OCI-LY7 (cell line): ENCODE measurements around the gene DDX20.

ENCODE experiments used
- EZH2phosphoT487 ChIP-seq: fragments of 200-600 bp; sonication (generic); IDR thresholded peaks from 2 replicates; pipeline ENCODE4 v1.6.1; 2018; ENCODE audit warnings: low read depth, borderline replicate concordance, mild to moderate bottlenecking, mixed run types, antibody characterized with exemption, low read length, moderate library complexity, mixed read lengths
- TF ChIP-seq, protein P1 (sequence below): fragments of 200-600 bp; sonication (generic); conservative IDR thresholded peaks from 2 replicates; pipeline ENCODE4 v1.5.1; 2014; ENCODE audit warnings: mild to moderate bottlenecking, antibody characterized with exemption, low read length, moderate library complexity, mixed read lengths

DNA sequence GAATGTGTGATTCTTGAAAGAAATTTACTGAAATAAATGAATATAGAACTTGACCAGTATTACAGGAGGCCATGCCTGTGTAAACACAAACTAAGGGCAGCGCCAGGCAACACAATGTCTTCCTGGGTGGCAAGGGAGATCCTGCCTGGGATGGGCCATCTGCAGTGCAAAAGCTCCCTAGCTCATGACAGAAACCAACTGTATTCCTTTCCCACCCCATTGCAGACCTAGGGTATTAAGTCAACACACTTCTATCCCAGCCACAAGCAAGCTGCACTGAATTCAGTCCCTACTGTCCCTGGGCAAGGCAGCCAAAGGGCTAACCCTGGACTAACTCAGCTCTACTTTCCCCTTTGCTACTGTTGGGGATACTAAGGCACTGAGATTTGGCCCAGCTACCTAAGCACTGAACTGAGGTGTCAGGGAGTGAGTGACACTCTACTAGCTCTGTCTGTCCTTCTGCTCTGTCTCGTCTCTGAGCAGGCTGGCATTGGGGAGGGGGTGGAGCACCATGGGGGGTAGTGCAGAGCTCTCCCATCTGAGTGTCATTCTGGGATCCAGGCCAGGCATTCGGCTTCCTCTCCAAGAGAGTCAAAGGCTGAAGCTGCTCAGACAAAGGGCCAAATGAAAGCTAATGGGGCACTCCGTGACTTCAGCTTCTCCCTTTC, 19.0 kb upstream of the DDX20 start:
- TF ChIP-seq, protein P1, sequence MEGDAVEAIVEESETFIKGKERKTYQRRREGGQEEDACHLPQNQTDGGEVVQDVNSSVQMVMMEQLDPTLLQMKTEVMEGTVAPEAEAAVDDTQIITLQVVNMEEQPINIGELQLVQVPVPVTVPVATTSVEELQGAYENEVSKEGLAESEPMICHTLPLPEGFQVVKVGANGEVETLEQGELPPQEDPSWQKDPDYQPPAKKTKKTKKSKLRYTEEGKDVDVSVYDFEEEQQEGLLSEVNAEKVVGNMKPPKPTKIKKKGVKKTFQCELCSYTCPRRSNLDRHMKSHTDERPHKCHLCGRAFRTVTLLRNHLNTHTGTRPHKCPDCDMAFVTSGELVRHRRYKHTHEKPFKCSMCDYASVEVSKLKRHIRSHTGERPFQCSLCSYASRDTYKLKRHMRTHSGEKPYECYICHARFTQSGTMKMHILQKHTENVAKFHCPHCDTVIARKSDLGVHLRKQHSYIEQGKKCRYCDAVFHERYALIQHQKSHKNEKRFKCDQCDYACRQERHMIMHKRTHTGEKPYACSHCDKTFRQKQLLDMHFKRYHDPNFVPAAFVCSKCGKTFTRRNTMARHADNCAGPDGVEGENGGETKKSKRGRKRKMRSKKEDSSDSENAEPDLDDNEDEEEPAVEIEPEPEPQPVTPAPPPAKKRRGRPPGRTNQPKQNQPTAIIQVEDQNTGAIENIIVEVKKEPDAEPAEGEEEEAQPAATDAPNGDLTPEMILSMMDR, result no peak
- no peak for TF ChIP-seq EZH2phosphoT487
